HuH-7.5 (cell line): ENCODE results near the gene IGF1.

ENCODE experiments used
- DNase-seq: peaks from one replicate; pipeline ENCODE4 v3.0.0; 2011; ENCODE audit warnings: low spot score

IGF1 gene

GRCh38 chr12:102496591-102496990, 16.2 kb upstream of the IGF1 start:
- no peak for DNase-seq

- no peak for DNase-seq
These were observed 6.9 kb upstream of the IGF1 start for GRCh38 chr12:102487226-102487625.

DNA sequence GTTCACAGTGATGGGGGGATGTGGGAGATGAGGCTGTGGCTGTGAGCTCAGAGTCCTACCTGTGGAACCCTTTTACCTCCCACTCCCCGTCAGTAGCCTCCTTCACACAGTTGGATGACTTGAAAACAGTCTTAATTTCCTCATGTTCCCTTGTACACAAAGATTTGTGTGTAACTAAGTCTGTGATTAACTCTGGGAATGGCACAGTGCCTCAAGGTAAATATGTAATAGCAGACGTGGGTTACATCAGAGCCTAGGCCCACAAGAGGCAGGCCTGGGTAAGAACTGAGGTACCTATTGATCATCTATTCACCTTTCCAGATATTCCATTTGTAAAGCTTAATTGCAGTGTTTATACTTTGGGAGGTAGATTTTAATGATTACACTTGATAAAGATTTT, 5.8 kb upstream of the IGF1 start:
- no peak for DNase-seq

DNA sequence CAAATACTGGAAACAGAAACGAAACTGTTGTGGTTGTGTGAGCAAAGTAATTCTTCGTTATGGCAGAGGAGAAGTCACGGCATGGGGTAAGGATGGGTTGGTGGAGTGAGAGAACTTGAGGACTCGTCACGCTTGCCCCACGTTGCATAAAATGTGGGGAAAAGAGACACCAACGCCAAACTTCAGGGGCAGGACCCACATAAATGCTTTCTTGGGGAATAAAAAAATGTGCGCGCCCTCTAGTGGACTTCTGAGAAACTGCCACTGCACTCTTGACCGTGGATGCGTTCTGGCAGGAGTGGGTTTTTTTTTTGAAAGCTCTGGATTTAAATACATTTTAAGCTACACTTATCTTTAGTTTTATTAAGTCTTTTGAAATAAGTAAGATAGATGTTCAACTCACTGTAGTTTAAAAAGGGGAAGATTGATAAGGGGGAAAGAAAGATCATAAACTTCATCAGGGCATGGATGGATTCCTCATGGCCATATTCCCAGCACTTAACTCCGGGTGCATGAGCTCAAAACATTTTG, 4.1 kb upstream of the IGF1 start:
- DNase-seq: peak; percentile 11

DNA sequence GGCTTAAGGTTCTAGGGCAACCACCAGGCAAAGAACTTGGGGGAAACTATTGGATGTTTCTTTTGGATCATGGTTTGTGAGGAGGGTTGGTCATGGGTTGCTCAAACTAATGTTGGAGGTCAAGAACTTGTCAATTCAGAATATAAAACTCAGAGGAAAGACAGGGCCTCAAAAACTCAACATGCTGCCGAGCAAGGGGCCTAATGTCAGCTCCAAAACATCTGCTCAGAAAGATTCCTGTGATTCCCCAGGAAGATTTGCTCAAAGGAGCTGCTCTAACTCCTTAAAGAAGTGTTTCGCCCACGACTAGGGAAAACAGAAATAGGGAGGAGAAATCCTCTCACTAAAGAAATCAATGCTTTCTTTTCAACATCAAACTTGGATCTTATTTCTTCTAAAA, 3.7 kb upstream of the IGF1 start:
- DNase-seq: no peak

DNA sequence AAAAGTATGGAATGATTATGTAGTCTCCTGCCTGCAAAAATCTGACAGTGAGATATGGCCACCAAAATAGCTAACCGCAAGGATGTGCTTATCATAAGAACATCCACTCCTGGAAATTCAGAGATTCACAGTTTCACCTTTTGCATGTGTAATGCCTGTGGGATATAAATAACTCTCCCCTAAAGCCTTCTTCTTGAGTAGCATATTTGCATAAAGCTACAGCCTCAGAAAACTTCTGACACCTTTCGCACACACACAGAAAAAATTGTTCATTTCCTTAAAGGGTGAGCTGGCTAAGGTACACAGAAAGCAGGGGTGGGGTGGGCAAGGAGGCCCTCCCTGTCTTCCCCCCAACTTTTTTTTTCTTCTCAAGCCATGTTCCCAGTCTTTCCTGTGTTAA, 3.1 kb upstream of the IGF1 start:
- DNase-seq: no peak

DNA sequence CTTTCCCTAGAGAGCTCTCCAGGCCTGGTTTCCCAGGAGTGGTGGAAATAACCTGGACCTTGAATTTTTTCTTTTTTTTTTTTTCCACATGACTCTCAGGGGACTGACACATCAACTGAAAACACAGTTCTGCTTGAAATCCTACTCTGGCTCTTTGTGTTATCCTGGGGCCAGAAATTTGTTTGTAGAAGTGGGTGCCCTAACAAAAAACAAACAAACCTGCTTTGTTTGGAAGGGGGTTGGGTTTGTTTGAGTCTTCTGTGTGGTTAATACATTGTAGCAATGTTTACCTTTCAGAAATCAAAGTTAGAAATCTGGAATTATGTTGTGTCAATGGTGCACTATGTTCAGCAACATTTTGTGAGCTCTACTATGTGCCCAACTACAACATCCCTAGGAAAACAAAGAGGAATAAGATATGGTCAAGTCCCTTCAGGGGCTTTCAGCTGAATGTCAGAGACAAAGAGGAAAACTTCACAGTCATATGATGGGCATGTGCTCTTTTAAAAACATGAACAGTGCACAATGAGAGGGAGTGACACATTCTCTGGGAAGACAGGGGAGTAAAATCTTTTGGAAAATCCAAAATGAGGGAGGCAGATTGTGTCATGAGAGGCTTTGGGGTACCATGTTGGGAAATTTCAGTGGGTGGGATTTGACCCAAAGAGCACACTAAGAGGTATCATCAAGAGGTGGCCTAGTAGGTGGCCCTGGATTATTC, 1.5 kb upstream of the IGF1 start:
- DNase-seq: no peak

GRCh38 chr12:102479939-102480338, 424 bp downstream of the IGF1 start:
- DNase-seq: no peak

DNA sequence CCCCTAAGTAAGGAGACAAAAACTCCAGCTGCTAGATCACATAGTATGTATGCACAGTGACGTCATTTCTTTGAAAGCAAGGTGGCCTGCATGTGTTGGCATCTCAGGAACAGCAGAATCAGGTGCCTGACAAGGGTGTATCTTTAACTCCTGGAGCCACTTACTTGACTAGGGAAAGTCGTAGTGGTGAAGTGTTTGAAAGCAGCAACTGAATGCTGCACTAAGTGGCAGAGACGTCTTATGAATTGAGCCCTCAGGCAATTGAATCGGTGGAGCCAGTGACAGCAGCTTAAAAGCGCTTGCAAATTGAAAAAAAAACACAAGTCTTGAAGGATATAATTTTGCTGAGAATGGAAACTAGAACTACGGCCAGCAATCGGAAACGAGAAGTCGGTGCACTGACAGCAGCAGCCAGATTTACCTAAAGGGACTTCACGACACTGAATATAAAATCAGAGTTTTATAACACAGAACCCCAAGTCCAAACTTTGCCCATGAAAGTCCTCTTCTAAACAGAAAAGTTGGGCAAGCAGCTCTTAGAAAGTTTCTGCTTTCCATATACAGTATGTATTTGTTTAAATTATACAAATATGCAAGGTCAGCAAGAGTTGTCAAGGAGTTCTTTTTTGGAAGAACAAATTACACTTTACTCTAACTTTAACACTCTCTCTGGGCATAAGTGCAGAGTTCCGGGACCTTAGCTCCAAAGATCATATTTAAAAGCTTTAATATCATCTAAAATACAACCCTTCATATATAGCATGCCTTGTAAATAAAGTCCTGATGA, 1.1 kb downstream of the IGF1 start:
- DNase-seq: no peak

- no peak for DNase-seq
These were observed 1.8 kb downstream of the IGF1 start for GRCh38 chr12:102478405-102479098.

DNA sequence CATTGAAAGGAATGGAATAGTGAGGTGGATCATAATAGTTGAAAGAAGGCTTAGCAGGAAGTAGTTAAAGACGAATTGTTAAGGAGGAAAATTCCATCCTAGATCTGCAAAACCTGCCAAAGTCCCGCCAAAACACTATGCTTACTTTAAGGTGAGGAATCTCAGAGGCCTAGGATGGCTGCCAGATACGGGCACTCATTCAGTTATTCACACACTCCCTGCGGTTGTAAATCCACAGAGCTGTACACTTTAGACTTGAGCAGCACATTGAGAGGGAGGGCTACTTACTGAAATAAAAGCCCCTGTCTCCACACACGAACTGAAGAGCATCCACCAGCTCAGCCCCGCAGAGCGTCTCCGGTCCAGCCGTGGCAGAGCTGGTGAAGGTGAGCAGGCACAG, 5.0 kb downstream of the IGF1 start:
- DNase-seq: no peak

- DNase-seq: no peak
These were observed 5.8 kb downstream of the IGF1 start for GRCh38 chr12:102474438-102475064.

GRCh38 chr12:102472496-102472895, 7.9 kb downstream of the IGF1 start:
- no peak for DNase-seq

- DNase-seq: no peak
These were observed 8.8 kb downstream of the IGF1 start for GRCh38 chr12:102471556-102471955.

DNA sequence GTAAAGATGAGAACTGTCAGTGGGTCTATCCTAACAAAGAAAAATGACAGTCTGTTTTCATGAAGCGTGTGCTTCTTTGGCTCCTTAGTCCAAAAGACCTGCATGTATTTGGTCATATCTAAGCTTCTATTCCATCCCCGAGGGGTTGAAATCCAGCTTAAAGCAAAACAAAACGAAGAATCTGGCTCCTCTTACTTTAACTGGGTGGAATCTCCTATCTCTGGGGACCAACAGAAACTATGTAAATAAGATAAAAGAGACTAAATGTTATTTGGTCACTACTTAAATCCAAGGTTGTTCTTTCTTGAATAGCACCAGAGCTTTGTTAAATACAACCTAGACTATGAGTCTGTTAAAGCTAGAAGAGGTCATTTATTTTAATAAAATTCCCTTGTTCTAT, 9.4 kb downstream of the IGF1 start:
- no peak for DNase-seq

GRCh38 chr12:102468261-102468915, 12.0 kb downstream of the IGF1 start:
- DNase-seq: no peak

- DNase-seq: no peak
These were observed 14.4 kb downstream of the IGF1 start for GRCh38 chr12:102465762-102466560.

DNA sequence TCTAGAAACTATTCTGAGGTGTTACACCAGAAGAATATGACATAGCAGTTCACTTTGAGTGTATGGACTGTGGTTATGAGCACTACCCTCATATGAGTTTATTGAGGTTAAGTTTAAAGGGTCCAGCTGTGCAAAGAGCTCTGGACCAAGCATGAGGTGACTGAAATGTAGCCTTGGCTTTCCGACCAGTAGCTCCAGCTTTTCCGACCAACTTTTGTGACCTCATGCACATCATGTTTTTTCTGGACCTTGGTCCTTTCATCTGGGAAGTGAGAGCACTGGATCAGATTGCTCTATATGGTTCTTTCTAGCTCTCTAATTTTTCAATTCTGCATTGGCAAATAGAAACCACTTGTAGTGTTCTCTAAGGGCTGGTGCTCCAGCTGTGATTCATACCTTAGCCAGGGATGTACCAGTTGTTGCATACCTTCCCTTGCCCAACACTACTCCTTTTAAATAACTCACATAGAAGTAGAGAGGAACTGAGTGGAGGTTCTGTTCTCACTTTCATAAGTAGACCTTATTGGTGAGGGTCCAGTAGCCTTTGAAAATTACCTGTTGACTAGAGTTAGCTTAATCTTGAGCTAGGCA, 16.6 kb downstream of the IGF1 start:
- no peak for DNase-seq

- DNase-seq: no peak
These were observed 17.4 kb downstream of the IGF1 start for GRCh38 chr12:102462795-102463465.

- no peak for DNase-seq
These were observed 18.0 kb downstream of the IGF1 start for GRCh38 chr12:102462386-102462785.
